Endothelial cell of umbilical vein (primary cell): ENCODE measurements around the gene VBP1. TPM values are rescaled to one million over a fixed set of nuclear protein-coding genes. Genes with fewer than 3 reads are reported as not detected.
"Not testable (repeated sequence)": the region's sequence is repeated elsewhere in the genome, so short reads cannot be mapped to it uniquely, and the experiment has no call there.

Experiments
- BruUV-seq: library from RNA; stranded (reverse); fragments of 400-500 nt; replicated peaks from 2 replicates; lab custom pipeline; 2021; lab: Mats Ljungman, UMichigan
- CTCF ChIA-PET: fragments of 300-600, 350-600 bp; sonication (Branson Sonifier 250); formaldehyde crosslinking; loops from one replicate; lab custom pipeline; 2021; ENCODE audit warnings: antibody characterized with exemption, inconsistent platforms; lab: Charles Lee
- POLR2A ChIA-PET: fragments of 300-600, 350-600 bp; sonication (Branson Sonifier 250); formaldehyde crosslinking; loops from one replicate; lab custom pipeline; 2021; ENCODE audit warnings: antibody characterized with exemption, inconsistent platforms; lab: Charles Lee
- DNase-seq: peaks from one replicate; pipeline ENCODE4 v3.0.0-alpha.2; 2011; ENCODE audit warnings: low read depth, low spot score
- FAIRE-seq: peaks from 2 replicates; lab custom pipeline; 2011; peaks lifted over from hg19 to GRCh38; lab: Jason Lieb, UNC
- H2AFZ ChIP-seq: 2 replicates; pipeline ENCODE4 v1.6.0; 2012; ENCODE audit warnings: low read depth, low read length, control low read depth, inconsistent platforms
- H3K27ac ChIP-seq: 2 replicates; pipeline ENCODE4 v1.5.1; 2011; ENCODE audit warnings: low read depth, mild to moderate bottlenecking, control low read depth, low read length, moderate library complexity; ENCODE audit not compliant: insufficient read depth
- H3K27me3 ChIP-seq, 2 experiments: 2 replicates each; pipeline versions ENCODE4 v1.6.0 to v1.6.1; 2011; ENCODE audit warnings: low read length in 2 of 2, mixed read lengths in 1 of 2; ENCODE audit not compliant: control insufficient read depth in 2 of 2, insufficient read depth in 2 of 2
- H3K36me3 ChIP-seq, 2 experiments: 2 replicates in 1 of 2; 3 replicates in 1 of 2; pipeline ENCODE4 v1.5.1; 2011; ENCODE audit warnings: low read length in 2 of 2, mild to moderate bottlenecking in 1 of 2, moderate library complexity in 1 of 2; ENCODE audit not compliant: control insufficient read depth in 2 of 2, insufficient read depth in 2 of 2; ENCODE audit errors: extremely low read depth in 1 of 2
- H3K4me1 ChIP-seq: 3 replicates; pipeline ENCODE4 v1.5.1; 2011; ENCODE audit warnings: mild to moderate bottlenecking, low read length; ENCODE audit not compliant: control insufficient read depth, insufficient read depth; ENCODE audit errors: extremely low read depth
- H3K4me2 ChIP-seq: 2 replicates; pipeline ENCODE4 v1.6.1; 2011; ENCODE audit warnings: low read length, control low read depth, mixed read lengths; ENCODE audit not compliant: insufficient read depth
- H3K4me3 ChIP-seq, 3 experiments: fragments of 200-600 bp in 1 of 3; sonication (generic), shearing (Covaris generic) in 1 of 3; replicated peaks in 1 of 3; 2 replicates each; pipeline ENCODE4 v1.5.1; 2011 to 2016; ENCODE audit warnings: control low read depth in 3 of 3, low read length in 3 of 3, mild to moderate bottlenecking in 2 of 3, inconsistent platforms in 1 of 3, low read depth in 1 of 3, moderate library complexity in 1 of 3; ENCODE audit not compliant: insufficient read depth in 1 of 3
- H3K79me2 ChIP-seq: 2 replicates; pipeline ENCODE4 v1.6.0; 2012; ENCODE audit warnings: low read length, inconsistent platforms; ENCODE audit not compliant: control insufficient read depth, insufficient read depth
- H3K9ac ChIP-seq: replicated peaks from 2 replicates; pipeline ENCODE3; 2011; ENCODE audit warnings: low read length, control low read depth; ENCODE audit not compliant: insufficient read depth; ENCODE audit errors: extremely low read depth
- H3K9me1 ChIP-seq: replicated peaks from 3 replicates; pipeline ENCODE4 v1.6.0; 2011; ENCODE audit warnings: mild to moderate bottlenecking, low read length; ENCODE audit not compliant: control insufficient read depth, insufficient read depth; ENCODE audit errors: extremely low read depth
- H3K9me3 ChIP-seq: replicated peaks from 2 replicates; pipeline ENCODE4 v1.5.1; 2012; ENCODE audit warnings: low read length, inconsistent platforms; ENCODE audit not compliant: control insufficient read depth, insufficient read depth
- H4K20me1 ChIP-seq: replicated peaks from 2 replicates; pipeline ENCODE3; 2011; ENCODE audit warnings: mild to moderate bottlenecking, low read length; ENCODE audit not compliant: control insufficient read depth, insufficient read depth; ENCODE audit errors: extremely low read depth
- CTCF ChIP-seq, 2 donors: IDR thresholded peaks; 1 replicate in 1 of 2; 2 replicates in 1 of 2; pipeline ENCODE4 v1.5.1; 2011; ENCODE audit warnings: low read length in 2 of 2, mild to moderate bottlenecking in 2 of 2, moderate library complexity in 2 of 2, control low read depth in 1 of 2, inconsistent platforms in 1 of 2, low read depth in 1 of 2; ENCODE audit not compliant: insufficient read depth in 1 of 2; ENCODE audit errors: extremely low read depth in 1 of 2
- EZH2 ChIP-seq: IDR thresholded peaks from 2 replicates; pipeline ENCODE4 v1.6.1; 2012; ENCODE audit warnings: borderline replicate concordance, low read depth, mild to moderate bottlenecking, moderate library complexity, low read length, inconsistent platforms; ENCODE audit not compliant: severe bottlenecking
- FOS ChIP-seq: IDR thresholded peaks from 2 replicates; pipeline ENCODE4 v1.6.1; 2011; ENCODE audit warnings: mild to moderate bottlenecking, low read length, moderate library complexity, borderline replicate concordance; ENCODE audit not compliant: insufficient read depth
- GATA2 ChIP-seq: IDR thresholded peaks from 2 replicates; pipeline ENCODE4 v1.7.0; 2011; ENCODE audit warnings: low read depth, mild to moderate bottlenecking, moderate library complexity, mixed read lengths, low read length; ENCODE audit not compliant: insufficient read length, insufficient read depth
- JUN ChIP-seq: IDR thresholded peaks from 2 replicates; pipeline ENCODE4 v1.6.1; 2011; ENCODE audit warnings: borderline replicate concordance, low read depth; ENCODE audit not compliant: insufficient read length, insufficient read depth
- MAX ChIP-seq: IDR thresholded peaks from 2 replicates; pipeline ENCODE4 v1.6.1; 2011; ENCODE audit not compliant: insufficient read depth, insufficient read length
- MYC ChIP-seq: IDR thresholded peaks from one replicate; pipeline ENCODE4 v1.6.1; 2011; ENCODE audit warnings: mild to moderate bottlenecking, low read depth, low read length
- POLR2A ChIP-seq: IDR thresholded peaks from 2 replicates; pipeline ENCODE4 v1.6.1; 2012; ENCODE audit warnings: low read depth, mild to moderate bottlenecking, control low read depth, low read length
- POLR2AphosphoS5 ChIP-seq: IDR thresholded peaks from 2 replicates; pipeline ENCODE4 v1.6.1; 2012; ENCODE audit warnings: low read depth, mild to moderate bottlenecking, control low read depth, low read length, moderate library complexity; ENCODE audit not compliant: insufficient read depth
- dilution Hi-C: fragments of 300-500 bp; cut with MboI; formaldehyde crosslinking; loops from one replicate; pipeline ENCODE4 v1.15.0; 2019; ENCODE audit warnings: low sequenced_read_pairs; ENCODE audit not compliant: extremely low pct_ligation_motif_present
- intact Hi-C: fragments of 100-400 bp; cut with micrococcal nuclease; formaldehyde crosslinking; loops from one replicate; pipeline ENCODE4 v1.10.0; 2022
- polyA plus RNA-seq, 4 experiments: library from polyadenylated mRNA; depleted of rRNA in 3 of 4; stranded (reverse) in 3 of 4; unstranded in 1 of 4; fragments of >200 nt; gene quantifications; 2 replicates each; pipeline versions ENCODE4 v1.2.1 to v1.2.3, GENCODE V29; 2011 to 2012; ENCODE audit warnings: missing spikeins in 1 of 4
- total RNA-seq: library from RNA; stranded (reverse); gene quantifications from 2 replicates; pipeline ENCODE4 v1.2.3, GENCODE V29; 2021

VBP1 gene
- total and polyA plus RNA-seq, 2 donors (not counting 3 experiments of a cell fraction or from before 2014, with no cell fraction given): 17.3 to 51.5 TPM

DNA sequence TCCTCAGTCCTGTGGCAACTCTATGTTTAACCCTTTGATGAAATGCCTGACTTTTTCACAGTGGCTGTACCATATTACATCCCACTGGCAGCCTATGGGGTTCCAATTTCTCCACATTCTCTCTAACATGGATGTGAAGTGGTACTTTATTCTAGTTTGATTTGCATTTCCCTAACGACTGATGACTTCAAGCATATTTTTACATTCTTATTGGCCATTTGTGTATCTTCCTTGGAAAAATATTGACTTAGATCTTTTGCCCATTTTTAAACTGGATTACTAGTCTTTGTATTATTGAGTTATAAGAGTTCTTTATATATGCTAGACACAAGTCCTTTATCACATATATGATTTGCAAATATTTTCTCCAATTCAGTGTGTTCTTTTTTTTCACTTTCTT, 50.2 kb downstream of the VBP1 start:
- H3K27me3 ChIP-seq: peaks cover 3 to 4% of the 10 kb centered on the region in 2 experiments
- ChIA-PET POLR2A (no interaction called here), CTCF (no interaction called here)
- no peaks in the 10 kb centered on the region for H3K4me1 ChIP-seq
- no TSS peak for BruUV-seq
- DNase-seq: no peak
- no peak overlapping the region for H3K9ac ChIP-seq
- intact Hi-C loops (no loop called here), dilution Hi-C loops (no loop called here)
- no peak for FAIRE-seq
- no peak overlapping the region for H3K4me3 ChIP-seq
- no peak overlapping the region for H3K27ac ChIP-seq
- H3K9me3 ChIP-seq: no peaks in the 10 kb centered on the region
- H3K4me2 ChIP-seq: no peak overlapping the region
- H3K36me3 ChIP-seq: no peaks in the 10 kb centered on the region
- no peaks in the 10 kb centered on the region for H3K9me1 ChIP-seq
- no peak overlapping the region for H2AFZ ChIP-seq
- H4K20me1 ChIP-seq: no peaks in the 10 kb centered on the region
- H3K79me2 ChIP-seq: no peaks in the 10 kb centered on the region
- TF ChIP-seq EZH2 (no peak), GATA2 (no peak), CTCF (IDR thresholded peaks at IDR 0.05; ENCODE audit: extremely low read depth in 1 of 2, insufficient read depth in 1 of 2, low read depth in 1 of 2, low read length in 2 of 2) (no peak), POLR2AphosphoS5 (no peak), FOS (no peak), MAX (no peak), MYC (no peak), POLR2A (no peak), JUN (no peak)

DNA sequence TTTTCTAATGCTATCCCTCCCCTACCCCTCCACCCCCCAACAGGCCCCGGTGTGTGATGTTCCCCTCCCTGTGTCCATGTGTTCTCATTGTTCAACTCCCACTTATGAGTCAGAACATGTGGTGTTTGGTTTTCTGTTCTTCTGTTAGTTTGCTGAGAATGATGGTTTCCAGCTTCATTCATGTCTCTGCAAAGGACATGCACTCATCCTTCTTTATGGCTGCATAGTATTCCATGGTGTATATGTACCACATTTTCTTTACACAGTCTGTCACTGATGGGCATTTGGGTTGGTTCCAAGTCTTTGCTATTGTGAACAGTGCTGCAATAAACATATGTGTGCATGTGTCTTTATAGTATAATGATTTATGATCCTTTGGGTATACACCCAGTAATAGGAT, 51.7 kb downstream of the VBP1 start:
- H3K4me2 ChIP-seq, intact Hi-C loops, H2AFZ ChIP-seq, H4K20me1 ChIP-seq, H3K4me1 ChIP-seq, H3K9me3 ChIP-seq, H3K79me2 ChIP-seq, FAIRE-seq, BruUV-seq, H3K36me3 ChIP-seq, DNase-seq, H3K9ac ChIP-seq, H3K9me1 ChIP-seq, POLR2A ChIA-PET, CTCF ChIA-PET, H3K27ac ChIP-seq, H3K27me3 ChIP-seq, H3K4me3 ChIP-seq, dilution Hi-C loops: not testable (repeated sequence)
